SK-N-SH (cell line): ENCODE measurements around the gene ARHGAP29. TPM values are rescaled to one million over a fixed set of nuclear protein-coding genes. Genes with fewer than 3 reads are reported as not detected.
A peak's percentile ranks its signal among the peaks of the same experiment; 100 is the strongest.

ENCODE experiments used
- CTCF ChIA-PET: fragments of 300-600, 350-600 bp; formaldehyde crosslinking; extraction: SDS; loops from one replicate; lab custom pipeline; 2021; lab: Yijun Ruan, JAX
- POLR2A ChIA-PET: fragments of 350-600 bp; sonication (Branson Sonifier 250); formaldehyde crosslinking; extraction: SDS; loops from one replicate; lab custom pipeline; 2020; ENCODE audit warnings: antibody characterized with exemption, inconsistent platforms; lab: Yijun Ruan, JAX
- DNase-seq: peaks from one replicate; pipeline ENCODE4 v3.0.0; 2012
- H2AFZ ChIP-seq: fragments of 200-600 bp; sonication (generic); 2 replicates; pipeline ENCODE4 v1.8.1; 2016; ENCODE audit warnings: antibody characterized with exemption, mild to moderate bottlenecking, low read depth
- H3F3A ChIP-seq: fragments of 200-600 bp; sonication (generic); replicated peaks from 2 replicates; pipeline ENCODE3; 2016; ENCODE audit warnings: antibody characterized with exemption, mild to moderate bottlenecking; ENCODE audit not compliant: insufficient read depth
- H3K27ac ChIP-seq, 2 experiments: fragments of 200-500 bp in 1 of 2; fragments of 200-600 bp in 1 of 2; sonication (Bioruptor generic) in 1 of 2; sonication (generic), shearing (Covaris generic) in 1 of 2; 2 replicates each; pipeline versions ENCODE4 v1.5.1 to v1.6.1; 2014 to 2016; ENCODE audit warnings: low read depth in 2 of 2, inconsistent platforms in 1 of 2, low read length in 1 of 2, mild to moderate bottlenecking in 1 of 2, mixed read lengths in 1 of 2
- H3K27me3 ChIP-seq: fragments of 200-600 bp; sonication (generic), shearing (Covaris generic); 2 replicates; pipeline ENCODE4 v1.6.1; 2016; ENCODE audit warnings: mixed run types; ENCODE audit not compliant: insufficient read depth
- H3K36me3 ChIP-seq, 2 experiments: fragments of 200-500 bp in 1 of 2; fragments of 200-600 bp in 1 of 2; sonication (Bioruptor generic) in 1 of 2; sonication (generic) in 1 of 2; replicated peaks in 1 of 2; 2 replicates each; pipeline versions ENCODE3 to v1.5.1; 2014 to 2016; ENCODE audit warnings: low read length in 1 of 2, mild to moderate bottlenecking in 1 of 2; ENCODE audit not compliant: insufficient read depth in 2 of 2, control insufficient read depth in 1 of 2
- H3K4me1 ChIP-seq, 2 experiments: fragments of 200-500 bp in 1 of 2; fragments of 200-600 bp in 1 of 2; sonication (Bioruptor generic) in 1 of 2; sonication (generic), shearing (Covaris generic) in 1 of 2; 2 replicates each; pipeline versions ENCODE4 v1.5.1 to v1.6.1; 2014 to 2016; ENCODE audit warnings: low read depth in 1 of 2, low read length in 1 of 2, mixed run types in 1 of 2; ENCODE audit not compliant: insufficient read depth in 2 of 2, control insufficient read depth in 1 of 2
- H3K4me2 ChIP-seq: fragments of 200-600 bp; sonication (generic), shearing (Covaris generic); 2 replicates; pipeline ENCODE4 v1.6.1; 2017; ENCODE audit warnings: mixed run types
- H3K4me3 ChIP-seq, 2 experiments: fragments of 200-500 bp in 1 of 2; fragments of 200-600 bp in 1 of 2; sonication (Bioruptor generic) in 1 of 2; sonication (generic), shearing (Covaris generic) in 1 of 2; 2 replicates each; pipeline versions ENCODE4 v1.5.1 to v1.8.1; 2014 to 2016; ENCODE audit warnings: low read depth in 2 of 2, inconsistent platforms in 1 of 2, low read length in 1 of 2, mild to moderate bottlenecking in 1 of 2, mixed read lengths in 1 of 2, moderate library complexity in 1 of 2
- H3K79me2 ChIP-seq: fragments of 200-600 bp; sonication (generic); 2 replicates; pipeline ENCODE4 v1.8.1; 2017; ENCODE audit warnings: mild to moderate bottlenecking; ENCODE audit not compliant: insufficient read depth
- H3K9ac ChIP-seq: fragments of 200-600 bp; sonication (generic); 2 replicates; pipeline ENCODE4 v1.6.1; 2017; ENCODE audit warnings: mixed run types
- H3K9me2 ChIP-seq: fragments of 200-600 bp; sonication (generic); 2 replicates; pipeline ENCODE4 v1.6.1; 2017; ENCODE audit warnings: mixed run types
- H3K9me3 ChIP-seq: fragments of 200-600 bp; sonication (generic); 2 replicates; pipeline ENCODE4 v1.6.1; 2017; ENCODE audit warnings: mixed run types, mild to moderate bottlenecking, moderate library complexity
- H4K20me1 ChIP-seq: fragments of 200-600 bp; sonication (generic); 2 replicates; pipeline ENCODE4 v1.6.1; 2017; ENCODE audit warnings: mild to moderate bottlenecking, mixed run types; ENCODE audit not compliant: insufficient read depth
- ELF1 ChIP-seq: IDR thresholded peaks from 2 replicates; pipeline ENCODE4 v1.4.0; 2012
- EZH2phosphoT487 ChIP-seq: fragments of 200-600 bp; sonication (generic); IDR thresholded peaks from 2 replicates; pipeline ENCODE4 v1.6.1; 2017; ENCODE audit warnings: low read depth, mixed run types, mild to moderate bottlenecking, antibody characterized with exemption, moderate library complexity, borderline replicate concordance
- FOSL2 ChIP-seq: IDR thresholded peaks from 2 replicates; pipeline ENCODE4 v1.4.0; 2012; ENCODE audit warnings: low read depth, mild to moderate bottlenecking, moderate library complexity, borderline replicate concordance
- GATA2 ChIP-seq: sonication (generic); formaldehyde crosslinking; IDR thresholded peaks from 2 replicates; pipeline ENCODE4 v1.5.0; 2020; ENCODE audit warnings: mild to moderate bottlenecking, missing genetic modification reagents
- IRF3 ChIP-seq: fragments of 150-350 bp; IDR thresholded peaks from 2 replicates; pipeline ENCODE4 v1.6.1; 2016; ENCODE audit warnings: mild to moderate bottlenecking, low read depth, low read length
- JUND ChIP-seq: IDR thresholded peaks from 2 replicates; pipeline ENCODE4 v1.4.0; 2012
- MEF2A ChIP-seq: IDR thresholded peaks from 2 replicates; pipeline ENCODE4 v1.4.0; 2012; ENCODE audit warnings: low read depth, borderline replicate concordance
- MXI1 ChIP-seq: IDR thresholded peaks from 2 replicates; pipeline ENCODE4 v1.6.1; 2012; ENCODE audit warnings: mild to moderate bottlenecking, low read depth, low read length, improper control_type of control experiment
- RAD21 ChIP-seq: IDR thresholded peaks from 2 replicates; pipeline ENCODE4 v1.6.1; 2012; ENCODE audit warnings: mild to moderate bottlenecking, low read length
- RFX5 ChIP-seq: IDR thresholded peaks from 2 replicates; pipeline ENCODE4 v1.6.1; 2012; ENCODE audit warnings: mild to moderate bottlenecking, improper control_type of control experiment, low read length
- SIN3A ChIP-seq: IDR thresholded peaks from 2 replicates; pipeline ENCODE4 v1.6.1; 2012; ENCODE audit warnings: low read depth, mild to moderate bottlenecking, low read length, moderate library complexity, borderline replicate concordance
- SMC3 ChIP-seq: IDR thresholded peaks from 2 replicates; pipeline ENCODE4 v1.6.1; 2012; ENCODE audit warnings: low read depth, low read length, improper control_type of control experiment
- TAF1 ChIP-seq: IDR thresholded peaks from 2 replicates; pipeline ENCODE4 v1.6.1; 2012; ENCODE audit warnings: low read depth, mild to moderate bottlenecking, low read length, moderate library complexity, borderline replicate concordance
- TCF12 ChIP-seq: IDR thresholded peaks from 2 replicates; pipeline ENCODE4 v1.4.0; 2012
- TEAD4 ChIP-seq: IDR thresholded peaks from 2 replicates; pipeline ENCODE4 v1.4.0; 2012; ENCODE audit warnings: mild to moderate bottlenecking, borderline replicate concordance; ENCODE audit not compliant: insufficient read depth
- YY1 ChIP-seq: IDR thresholded peaks from 2 replicates; pipeline ENCODE4 v1.4.0; 2012; ENCODE audit warnings: low read depth, mild to moderate bottlenecking
- WGBS: methylation state at CpG from one replicate; pipeline ENCODE4 v1.1.6; 2017; ENCODE audit warnings: low lambda C conversion rate; 5-methylcytosine and 5-hydroxymethylcytosine counted together
- polyA plus RNA-seq, 3 experiments: library from polyadenylated mRNA; depleted of rRNA; stranded (reverse); fragments of >200 nt; gene quantifications; 2 replicates each; pipeline ENCODE4 v1.2.3, GENCODE V29; 2012
- TF ChIP-seq, protein P1 (sequence below): fragments of 200-600 bp; sonication (generic); IDR thresholded peaks from 2 replicates; pipeline ENCODE4 v1.6.1; 2017; ENCODE audit warnings: antibody characterized with exemption, mild to moderate bottlenecking, moderate library complexity
- TF ChIP-seq, protein P2 (sequence below): IDR thresholded peaks from 2 replicates; pipeline ENCODE4; 2012
- TF ChIP-seq, protein P3 (sequence below): fragments of 150-350 bp; IDR thresholded peaks from 2 replicates; pipeline ENCODE4 v1.6.1; 2017; ENCODE audit warnings: antibody characterized with exemption, low read length, low read depth, borderline replicate concordance

The ARHGAP29 gene
- polyA plus RNA-seq, 1 of the 3 experiments (the other 2 are of a cell fraction) = 20.1 TPM

DNA sequence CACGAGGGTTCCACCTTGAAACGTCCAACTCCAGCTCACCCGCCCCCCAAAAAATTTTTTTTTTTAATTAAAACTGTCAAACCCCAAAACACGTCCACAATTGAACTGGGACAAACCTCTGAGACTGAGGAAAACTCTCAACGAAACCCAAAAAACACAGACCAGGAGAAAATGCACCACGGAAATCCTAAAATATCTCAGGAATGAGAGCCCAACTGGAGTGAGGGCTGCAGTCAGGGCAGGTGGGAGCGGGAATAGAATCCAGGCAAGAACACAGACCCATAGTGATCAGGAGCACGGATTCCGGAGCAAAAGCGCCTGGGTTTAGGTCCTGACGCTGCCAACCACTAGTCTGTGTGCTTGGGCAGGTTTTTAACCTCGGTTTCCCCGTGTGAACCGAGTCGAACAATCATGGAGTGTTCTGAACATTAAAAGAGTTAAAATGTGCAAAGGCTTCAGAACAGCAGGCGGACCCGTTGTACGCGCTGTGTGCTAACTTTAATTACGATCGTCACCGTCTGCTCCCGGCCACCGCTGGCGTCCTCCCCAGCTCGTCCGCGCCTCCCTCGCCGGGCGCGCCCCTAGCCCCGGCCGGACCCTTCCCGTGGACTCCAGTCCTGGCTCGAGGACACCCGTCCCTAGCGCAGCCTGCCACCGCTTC lies 624 bp downstream of the ARHGAP29 start (continued):
- no peak for TF ChIP-seq EZH2phosphoT487
- TF ChIP-seq, protein P1, sequence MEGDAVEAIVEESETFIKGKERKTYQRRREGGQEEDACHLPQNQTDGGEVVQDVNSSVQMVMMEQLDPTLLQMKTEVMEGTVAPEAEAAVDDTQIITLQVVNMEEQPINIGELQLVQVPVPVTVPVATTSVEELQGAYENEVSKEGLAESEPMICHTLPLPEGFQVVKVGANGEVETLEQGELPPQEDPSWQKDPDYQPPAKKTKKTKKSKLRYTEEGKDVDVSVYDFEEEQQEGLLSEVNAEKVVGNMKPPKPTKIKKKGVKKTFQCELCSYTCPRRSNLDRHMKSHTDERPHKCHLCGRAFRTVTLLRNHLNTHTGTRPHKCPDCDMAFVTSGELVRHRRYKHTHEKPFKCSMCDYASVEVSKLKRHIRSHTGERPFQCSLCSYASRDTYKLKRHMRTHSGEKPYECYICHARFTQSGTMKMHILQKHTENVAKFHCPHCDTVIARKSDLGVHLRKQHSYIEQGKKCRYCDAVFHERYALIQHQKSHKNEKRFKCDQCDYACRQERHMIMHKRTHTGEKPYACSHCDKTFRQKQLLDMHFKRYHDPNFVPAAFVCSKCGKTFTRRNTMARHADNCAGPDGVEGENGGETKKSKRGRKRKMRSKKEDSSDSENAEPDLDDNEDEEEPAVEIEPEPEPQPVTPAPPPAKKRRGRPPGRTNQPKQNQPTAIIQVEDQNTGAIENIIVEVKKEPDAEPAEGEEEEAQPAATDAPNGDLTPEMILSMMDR = peak; percentile 40; the same call in 1 of the 2 replicates
- no peak for TF ChIP-seq RFX5
- 0 out of 2 replicates have a peak, but pooled peaks have one; percentile 1 for TF ChIP-seq TCF12
- no peak for TF ChIP-seq TAF1
- no peak for TF ChIP-seq IRF3
- TF ChIP-seq, all 33 proteins: peak for 4

DNA sequence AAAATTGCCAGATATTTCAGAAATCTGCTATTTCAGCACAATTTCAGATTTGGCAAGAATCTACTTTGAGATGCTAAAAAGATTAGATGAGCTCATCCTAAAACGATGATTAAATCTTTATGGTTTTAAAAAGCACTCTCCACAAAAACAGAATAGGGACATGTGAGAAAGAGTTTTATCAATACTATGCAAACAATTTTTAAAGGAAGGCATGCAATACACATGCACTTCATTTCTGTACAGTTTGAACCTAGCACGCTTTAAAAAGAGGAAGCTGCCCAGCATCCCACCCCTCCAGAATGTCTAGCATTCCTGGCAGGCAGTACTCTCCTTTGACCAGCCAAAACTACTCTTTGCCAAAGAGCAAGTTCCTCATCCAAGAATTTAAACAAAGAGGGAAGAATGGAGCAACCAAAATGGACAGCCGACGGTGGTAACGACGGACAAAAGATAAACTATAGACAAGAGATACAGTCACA lies 1.3 kb downstream of the ARHGAP29 start:
- WGBS = 12% methylated on average over 6 of the region's 6 CpGs
- Histone ChIP-seq H3F3A (peaks cover 7% of the 10 kb centered on the region), H3K9me2 (no peaks in the 10 kb centered on the region), H3K4me1 (peaks cover 9 to 12% of the 10 kb centered on the region in 2 experiments; a peak in 2 of 4 replicates), H3K79me2 (peaks cover 60% of the 10 kb centered on the region), H3K4me2 (peak overlapping the region; percentile 86), H3K9me3 (no peaks in the 10 kb centered on the region), H3K27ac (peak overlapping the region; percentile 31 to 76; a peak in 3 of 4 replicates), H3K36me3 (no peaks in the 10 kb centered on the region), H3K9ac (peak overlapping the region; percentile 77), H2AFZ (0 out of 2 replicates have a peak overlapping the region, but pooled peaks have one; percentile 86), H3K27me3 (no peaks in the 10 kb centered on the region), H4K20me1 (no peaks in the 10 kb centered on the region), H3K4me3 (peak overlapping the region; percentile 89 to 93)
- ChIA-PET CTCF (interaction anchor here (0.5 to 13.6 kb wide), 10 partner anchors 11 to 544 kb away, joined by 3 to 186 read pairs (median 15); no protein-coding TSS in a partner anchor), POLR2A (interaction anchor here (2.3 kb wide), 1 partner anchor 11 kb away, joined by 11 read pairs; no protein-coding TSS in a partner anchor)
- TF ChIP-seq TCF12 (peak; percentile 37; the same call in 1 of the 2 replicates), FOSL2 (no peak), SIN3A (0 out of 2 replicates have a peak, but pooled peaks have one; percentile 40), JUND (0 out of 2 replicates have a peak, but pooled peaks have one; percentile 3), MEF2A (no peak), MXI1 (no peak), IRF3 (no peak), YY1 (no peak), RAD21 (no peak), TEAD4 (no peak), SMC3 (no peak), ELF1 (no peak), GATA2 (CRISPR knock-in tag) (no peak)
- TF ChIP-seq, protein P2, sequence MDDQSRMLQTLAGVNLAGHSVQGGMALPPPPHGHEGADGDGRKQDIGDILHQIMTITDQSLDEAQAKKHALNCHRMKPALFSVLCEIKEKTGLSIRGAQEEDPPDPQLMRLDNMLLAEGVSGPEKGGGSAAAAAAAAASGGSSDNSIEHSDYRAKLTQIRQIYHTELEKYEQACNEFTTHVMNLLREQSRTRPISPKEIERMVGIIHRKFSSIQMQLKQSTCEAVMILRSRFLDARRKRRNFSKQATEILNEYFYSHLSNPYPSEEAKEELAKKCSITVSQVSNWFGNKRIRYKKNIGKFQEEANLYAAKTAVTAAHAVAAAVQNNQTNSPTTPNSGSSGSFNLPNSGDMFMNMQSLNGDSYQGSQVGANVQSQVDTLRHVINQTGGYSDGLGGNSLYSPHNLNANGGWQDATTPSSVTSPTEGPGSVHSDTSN = no peak
- TF ChIP-seq, protein P3, sequence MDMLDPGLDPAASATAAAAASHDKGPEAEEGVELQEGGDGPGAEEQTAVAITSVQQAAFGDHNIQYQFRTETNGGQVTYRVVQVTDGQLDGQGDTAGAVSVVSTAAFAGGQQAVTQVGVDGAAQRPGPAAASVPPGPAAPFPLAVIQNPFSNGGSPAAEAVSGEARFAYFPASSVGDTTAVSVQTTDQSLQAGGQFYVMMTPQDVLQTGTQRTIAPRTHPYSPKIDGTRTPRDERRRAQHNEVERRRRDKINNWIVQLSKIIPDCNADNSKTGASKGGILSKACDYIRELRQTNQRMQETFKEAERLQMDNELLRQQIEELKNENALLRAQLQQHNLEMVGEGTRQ = no peak
- TF ChIP-seq, protein P1 = no peak
- DNase-seq = peak; percentile 22
